NCI-H2081 treated with DMSO at 0.1 percent for 48 hours (cell line): Measurements from ENCODE around the gene OR52I1.

Source experiments
- DNase-seq: peaks from one replicate; lab custom pipeline; 2025; lab: John Stamatoyannopoulos, UW

The OR52I1 gene

GRCh38 chr11:4615856-4616444 lies 22.1 kb downstream of the OR52I1 start:
- no peak for DNase-seq

DNA sequence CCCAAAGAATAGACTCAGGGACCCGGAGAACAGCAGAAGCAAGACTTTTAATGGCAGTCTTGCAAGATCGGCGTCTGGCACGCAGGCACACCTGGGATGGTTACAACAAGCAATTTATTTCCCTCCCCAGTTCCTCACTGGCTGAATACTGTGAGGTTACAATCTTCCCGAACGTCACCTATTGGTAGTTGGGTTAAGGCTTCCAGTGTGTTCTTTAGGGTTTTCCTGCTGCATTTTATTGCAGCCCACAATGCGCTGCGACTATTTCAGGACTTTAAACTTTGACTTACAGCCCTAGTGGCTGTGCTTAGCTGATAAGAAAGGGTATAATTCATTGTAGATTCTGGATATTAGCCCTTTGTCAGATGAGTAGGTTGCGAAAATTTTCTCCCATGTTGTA lies 25.7 kb downstream of the OR52I1 start:
- no peak for DNase-seq

GRCh38 chr11:4626207-4627099 lies 32.6 kb downstream of the OR52I1 start:
- DNase-seq: peak; percentile 48

- DNase-seq: no peak
Observed at GRCh38 chr11:4636136-4636535, 42.3 kb downstream of the OR52I1 start.

GRCh38 chr11:4636962-4637661 lies 43.3 kb downstream of the OR52I1 start, which contains the start of gene OR51D1:
TSS of gene OR51D1 (plus strand) at chr11:4637477. CDS start at chr11:4639791, 2,314 bp downstream.
- peak; percentile 50 for DNase-seq

DNA sequence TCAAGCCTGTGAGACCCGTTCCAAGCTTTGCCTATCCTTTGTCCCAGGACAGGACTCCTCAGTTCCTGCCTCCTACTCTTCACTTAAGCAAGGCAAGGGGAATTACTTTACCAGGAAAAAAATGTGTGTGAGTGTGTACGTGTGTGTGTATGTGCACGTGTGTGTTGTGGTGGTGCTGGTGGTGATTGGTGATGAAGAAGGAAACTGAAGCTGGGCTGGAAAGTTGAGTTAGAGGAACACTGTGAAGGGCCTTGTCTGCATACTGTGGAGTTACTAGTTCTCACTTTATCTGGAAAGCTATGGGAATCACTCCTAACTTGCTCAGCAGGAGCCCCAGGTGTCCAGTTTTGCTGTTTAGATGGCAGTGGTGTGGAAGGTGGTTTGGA lies 43.8 kb downstream of the OR52I1 start:
- DNase-seq: no peak

- DNase-seq: no peak
Observed at GRCh38 chr11:4639931-4640330, 46.1 kb downstream of the OR52I1 start.

DNA sequence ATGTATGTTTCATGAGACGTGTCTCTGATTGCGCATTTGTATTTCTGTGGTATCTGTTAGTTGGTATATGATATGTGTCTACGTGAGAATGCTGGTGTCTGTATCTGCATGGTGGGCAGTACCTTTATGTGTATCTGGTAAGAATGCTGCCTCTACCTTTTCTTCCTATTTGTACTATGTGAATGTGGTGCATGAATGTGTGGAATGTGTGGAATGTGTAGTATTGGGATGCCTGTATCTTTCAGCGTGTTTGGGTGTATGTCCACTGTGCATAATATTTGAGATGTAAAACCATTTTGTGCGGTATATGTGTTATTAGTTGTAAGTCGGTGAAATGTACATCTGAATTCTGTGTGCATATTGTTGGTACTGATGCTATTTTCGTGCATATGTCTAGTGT lies 47.7 kb downstream of the OR52I1 start:
- DNase-seq: no peak

- no peak for DNase-seq
Observed at GRCh38 chr11:4642043-4642442, 48.2 kb downstream of the OR52I1 start.

DNA sequence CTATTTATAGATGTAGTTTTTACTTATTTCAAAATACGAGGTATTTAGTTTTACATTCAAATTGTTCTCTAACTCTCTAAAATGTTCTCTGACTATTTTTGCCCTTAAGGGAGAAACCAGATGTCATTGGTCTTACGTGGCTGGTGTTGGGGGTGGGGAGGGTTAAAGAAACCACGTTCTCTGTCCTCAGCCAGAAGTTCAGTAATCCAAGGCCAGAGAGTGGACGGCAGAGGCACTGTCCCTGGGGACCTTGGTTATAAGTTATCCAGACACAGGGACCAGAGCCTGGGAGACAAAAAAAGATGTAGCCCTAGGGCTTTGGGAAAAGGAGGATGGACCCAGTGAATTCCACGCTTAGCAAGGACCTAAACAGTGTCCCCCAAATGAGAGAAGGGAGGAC lies 49.2 kb downstream of the OR52I1 start:
- no peak for DNase-seq

GRCh38 chr11:4643682-4644081 lies 49.8 kb downstream of the OR52I1 start, which contains the start of gene OR51E1:
TSS of gene OR51E1 (plus strand) at chr11:4643982. CDS start at chr11:4652527, 8,545 bp downstream.
- DNase-seq: no peak

GRCh38 chr11:4644233-4644632 lies 50.4 kb downstream of the OR52I1 start:
- no peak for DNase-seq
